GM10847 (cell line): ENCODE data around the gene TDP2.

Experiments used
- POLR2A ChIP-seq: IDR thresholded peaks from 2 replicates; pipeline ENCODE4 v1.6.1; 2011; ENCODE audit not compliant: insufficient read length; ENCODE audit errors: extremely low read depth

TDP2 gene

DNA sequence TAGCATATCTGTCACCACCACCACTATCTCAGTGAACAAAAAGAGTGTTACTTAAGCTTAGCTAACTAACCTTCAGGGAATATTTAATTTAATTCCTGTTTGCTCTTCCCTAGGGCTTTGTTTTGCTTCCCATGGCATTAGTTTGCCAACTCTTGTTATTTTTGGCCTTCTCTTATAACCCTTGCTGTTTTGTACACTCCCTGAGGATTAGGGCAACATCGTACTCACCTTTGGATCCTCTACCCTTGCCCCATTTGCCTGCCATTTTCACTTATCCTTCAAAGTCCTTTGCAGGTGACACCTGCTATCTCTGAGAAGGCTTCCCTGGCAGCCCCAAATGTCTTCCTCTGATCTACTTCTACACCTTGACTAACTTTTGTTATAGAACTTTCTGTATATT, 23.9 kb upstream of the TDP2 start:
- no peak for TF ChIP-seq POLR2A

- no peak for TF ChIP-seq POLR2A
Observed at GRCh38 chr6:24689964-24690363, 23.3 kb upstream of the TDP2 start.

GRCh38 chr6:24686946-24687345, 20.2 kb upstream of the TDP2 start:
- no peak for TF ChIP-seq POLR2A

- no peak for TF ChIP-seq POLR2A
Observed at GRCh38 chr6:24686408-24686807, 19.7 kb upstream of the TDP2 start.

- no peak for TF ChIP-seq POLR2A
Observed at GRCh38 chr6:24683297-24684296, 16.9 kb upstream of the TDP2 start.

DNA sequence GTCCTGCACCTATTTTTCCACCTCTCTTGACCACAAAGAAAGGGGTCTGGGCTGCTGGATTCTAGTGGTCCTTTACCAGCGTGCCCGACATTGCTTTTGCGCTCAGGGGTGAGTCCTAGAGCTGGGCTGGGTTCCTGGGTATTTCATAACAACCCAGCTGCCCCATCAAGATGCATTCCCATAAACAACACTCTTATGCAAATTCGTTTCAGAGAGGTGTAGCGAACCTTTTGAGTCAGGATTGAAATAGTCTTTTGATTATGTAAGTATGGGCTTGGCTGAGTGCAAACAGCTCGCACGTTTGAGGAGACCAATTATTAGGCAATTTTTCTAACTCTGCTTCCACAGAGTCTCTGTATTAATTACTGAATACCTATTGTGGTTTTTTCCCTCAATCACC, 13.9 kb upstream of the TDP2 start:
- TF ChIP-seq POLR2A = no peak

GRCh38 chr6:24673625-24674024, 6.9 kb upstream of the TDP2 start:
- TF ChIP-seq POLR2A = no peak

DNA sequence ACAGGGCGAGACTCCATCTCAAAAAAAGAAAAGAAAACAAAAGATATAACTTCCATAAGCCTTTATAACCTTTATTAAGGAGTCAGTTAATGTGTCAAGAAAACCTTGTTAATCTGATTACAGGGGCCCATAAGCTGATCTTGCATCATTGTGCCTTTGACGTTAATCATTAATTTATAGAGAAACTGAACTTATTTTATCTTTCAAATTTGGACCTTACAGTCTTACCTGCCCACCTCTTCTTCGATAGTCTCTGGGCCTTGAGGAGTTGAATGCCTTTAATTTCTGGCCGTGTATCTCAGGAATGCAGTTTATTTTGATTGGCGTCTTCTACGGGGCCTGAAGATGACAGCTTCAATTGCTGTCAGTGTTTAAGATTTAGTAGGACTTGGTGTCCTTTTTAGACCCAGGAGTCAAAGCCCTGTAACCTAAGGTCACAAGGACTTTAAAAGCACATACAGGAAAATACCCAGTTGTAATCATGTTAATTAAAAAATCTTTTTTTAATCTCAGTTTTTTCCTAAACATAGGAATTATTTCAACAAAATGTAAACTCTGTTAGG, 6.0 kb upstream of the TDP2 start:
- no peak for TF ChIP-seq POLR2A

DNA sequence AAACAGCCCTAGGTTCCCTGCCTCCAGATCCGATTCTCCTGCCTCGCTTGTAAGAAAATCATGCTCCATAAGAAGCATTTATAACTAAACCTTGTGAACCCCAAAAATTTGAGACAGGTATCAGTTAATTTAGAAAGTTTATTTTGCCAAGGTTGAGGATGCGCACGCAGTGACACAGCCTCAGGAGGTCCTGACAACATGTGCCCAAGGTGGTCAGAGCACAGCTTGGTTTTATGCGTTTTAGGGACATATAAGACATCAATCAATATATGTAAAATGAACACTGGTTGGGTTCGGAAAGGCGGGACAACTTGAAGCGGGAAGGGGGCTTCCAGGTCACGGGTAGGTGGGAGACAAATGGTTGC, 2.3 kb upstream of the TDP2 start:
- no peak for TF ChIP-seq POLR2A

DNA sequence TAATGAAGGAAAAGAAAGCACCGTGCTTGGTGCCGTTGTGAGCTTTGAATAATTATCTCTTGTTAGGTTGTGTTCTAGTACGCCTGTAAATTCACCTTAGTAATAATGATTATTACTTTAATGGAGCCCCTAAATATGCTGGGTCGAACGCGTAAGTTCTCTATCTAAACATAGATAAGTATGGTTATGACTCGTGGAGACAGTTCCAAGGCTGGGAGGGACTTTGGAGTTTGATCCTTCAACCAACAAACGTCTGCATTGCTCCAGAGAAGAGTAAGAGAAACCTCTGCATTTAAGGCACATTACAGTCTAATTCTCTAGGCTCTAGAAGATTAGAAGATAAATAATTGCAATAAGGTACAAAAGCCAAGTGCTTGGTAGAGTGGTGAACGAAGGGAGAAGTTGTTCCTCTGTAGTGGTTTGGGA, 692 bp upstream of the TDP2 start:
- no peak for TF ChIP-seq POLR2A

- TF ChIP-seq POLR2A = no peak
Observed at GRCh38 chr6:24666097-24666640, 530 bp downstream of the TDP2 start.

GRCh38 chr6:24664046-24664987, 2.4 kb downstream of the TDP2 start:
- no peak for TF ChIP-seq POLR2A

DNA sequence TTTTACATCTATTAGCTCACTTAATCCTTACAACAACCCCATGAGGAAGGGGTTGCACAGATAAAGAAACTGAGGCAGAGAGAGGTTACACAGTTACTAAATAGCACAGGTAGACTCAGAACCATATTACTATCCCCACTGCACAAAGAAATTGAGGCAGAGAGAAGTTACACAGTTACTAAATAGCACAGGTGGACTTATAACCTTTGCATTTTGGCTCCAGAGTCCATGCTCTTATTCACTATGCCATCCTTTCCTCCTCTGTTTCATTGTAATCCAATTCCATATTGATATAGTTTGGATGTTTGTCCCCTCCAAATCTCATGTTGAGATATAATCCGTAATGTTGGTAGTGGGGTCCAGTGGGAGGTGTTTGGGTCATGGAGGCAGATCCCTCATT, 3.5 kb downstream of the TDP2 start:
- TF ChIP-seq POLR2A = no peak

GRCh38 chr6:24662236-24662635, 4.5 kb downstream of the TDP2 start:
- no peak for TF ChIP-seq POLR2A

GRCh38 chr6:24660105-24660504, 6.6 kb downstream of the TDP2 start:
- no peak for TF ChIP-seq POLR2A

DNA sequence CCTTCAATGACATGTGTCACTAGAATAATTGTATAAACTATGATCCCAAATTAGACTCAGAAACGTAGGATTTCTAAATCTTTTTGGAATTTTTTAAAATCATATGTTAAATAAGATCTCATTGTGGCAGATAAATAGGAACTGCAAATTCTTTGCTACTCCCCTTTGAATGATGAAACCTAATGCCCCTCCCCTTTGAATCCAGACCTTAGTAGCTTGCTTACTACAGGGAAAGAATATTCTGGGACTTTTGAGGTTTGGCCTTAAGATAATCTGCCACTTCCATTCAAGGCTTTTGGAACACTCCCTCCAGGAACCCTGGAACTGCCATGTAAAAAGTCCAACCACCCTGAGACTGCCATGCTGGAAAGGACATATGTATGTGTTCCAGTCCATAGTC, 7.1 kb downstream of the TDP2 start:
- no peak for TF ChIP-seq POLR2A
